K562 (cell line): ENCODE results near the gene PYDC2. TPM values are rescaled to one million over a fixed set of nuclear protein-coding genes. Genes with fewer than 3 reads are reported as not detected.

ENCODE experiments used
- FOXA1 ChIP-seq: fragments of 450-650 bp; IDR thresholded peaks from 2 replicates; pipeline ENCODE4 v1.6.1; 2016; ENCODE audit warnings: mild to moderate bottlenecking, borderline replicate concordance
- HDAC3 ChIP-seq: fragments of 450-650 bp; IDR thresholded peaks from 2 replicates; pipeline ENCODE4 v1.6.1; 2018; ENCODE audit warnings: borderline replicate concordance, mild to moderate bottlenecking, moderate library complexity; ENCODE audit not compliant: partially characterized antibody
- NONO ChIP-seq, 2 experiments: fragments of 200-400 bp in 1 of 2; fragments of 450-650 bp in 1 of 2; formaldehyde crosslinking in 1 of 2; IDR thresholded peaks; 2 replicates each; pipeline ENCODE4 v1.6.1; 2017; ENCODE audit warnings: low read depth in 2 of 2, mild to moderate bottlenecking in 2 of 2, moderate library complexity in 2 of 2, low read length in 1 of 2
- POU5F1 ChIP-seq: fragments of 150-350 bp; IDR thresholded peaks from 2 replicates; pipeline ENCODE4 v1.6.1; 2014; ENCODE audit warnings: borderline replicate concordance, low read length, low read depth, mild to moderate bottlenecking; ENCODE audit not compliant: partially characterized antibody
- SMAD4 ChIP-seq: fragments of 250-450 bp; sonication (Bioruptor Pico); conservative IDR thresholded peaks from 2 replicates; pipeline ENCODE4 v1.8.0; 2021; ENCODE audit warnings: inconsistent platforms, mild to moderate bottlenecking, moderate library complexity
- ZNF764 ChIP-seq: fragments of 250-450 bp; sonication (Bioruptor Pico); IDR thresholded peaks from 2 replicates; pipeline ENCODE4 v1.4.0; 2020; ENCODE audit warnings: low read depth, mild to moderate bottlenecking, moderate library complexity
- polyA plus RNA-seq, 8 experiments: library from polyadenylated mRNA; depleted of rRNA in 4 of 8; stranded (reverse) in 5 of 8; unstranded in 3 of 8; fragments of >200 nt; fragmentation: Nextera tagmentation in 2 of 8; fragmentation: Illumina TruSeq in 1 of 8; extraction: Ambion mirVana in 2 of 8; extraction: Trizol in 1 of 8; gene quantifications; 2 replicates each; pipeline versions ENCODE4 v1.2.1 to v1.2.3, GENCODE V29; 2011 to 2014; ENCODE audit warnings: inconsistent platforms in 1 of 8, missing spikeins in 1 of 8
- total RNA-seq, 7 experiments: library from RNA; depleted of rRNA in 6 of 7; stranded (reverse); fragments of >200 nt in 6 of 7; fragmentation: Illumina TruSeq in 2 of 7; extraction: Trizol in 2 of 7; gene quantifications; 2 replicates each; pipeline versions ENCODE4 v1.2.1 to v1.2.3, GENCODE V29; 2011 to 2021; ENCODE audit warnings: low replicate concordance in 1 of 7
- TF ChIP-seq, protein P1 (sequence below): fragments of 450-650 bp; IDR thresholded peaks from 2 replicates; pipeline ENCODE4 v1.7.1; 2018; ENCODE audit warnings: mild to moderate bottlenecking, low read depth; ENCODE audit not compliant: partially characterized antibody
- TF ChIP-seq, protein P2 (sequence below): IDR thresholded peaks from 2 replicates; pipeline ENCODE4 v1.6.1; 2016; ENCODE audit warnings: missing genetic modification characterization, missing compliant biosample characterization
- TF ChIP-seq, protein P3 (sequence below): fragments of 450-650 bp; formaldehyde crosslinking; IDR thresholded peaks from 2 replicates; pipeline ENCODE4 v1.4.0; 2020; ENCODE audit warnings: mild to moderate bottlenecking, moderate library complexity
- TF ChIP-seq, protein P4 (sequence below): sonication (generic); formaldehyde crosslinking; IDR thresholded peaks from 2 replicates; pipeline ENCODE4 v1.9.0; 2022; ENCODE audit warnings: mild to moderate bottlenecking, missing genetic modification reagents

PYDC2 gene
- total and polyA plus RNA-seq, 9 of the 15 experiments (the other 6 are each of a cell fraction or from before 2014, with no cell fraction given): 4.0 to 7.6 (median 5.1) TPM; not detected in 5

DNA sequence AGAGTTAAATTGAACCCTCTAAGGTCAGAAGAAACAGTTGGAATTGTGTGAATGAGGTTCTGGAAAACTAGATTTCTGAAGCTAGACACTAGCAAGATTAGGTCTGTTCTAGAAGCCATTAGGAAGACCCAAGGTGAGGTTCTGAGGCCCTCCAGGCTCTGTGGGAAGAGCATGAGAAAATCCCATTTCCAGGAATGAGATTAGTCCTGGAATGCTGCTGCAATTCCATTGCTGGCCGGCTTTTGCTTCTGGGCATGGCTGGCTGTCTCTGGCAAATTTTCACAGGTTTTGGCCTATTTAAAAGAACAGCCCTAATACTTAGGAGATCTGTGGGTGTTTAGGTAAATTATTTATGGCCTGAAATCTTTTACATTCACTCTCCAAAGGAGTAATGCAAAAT is 26.9 kb upstream of the PYDC2 start (continued):
- no peak for TF ChIP-seq FOXA1
- no peak for TF ChIP-seq POU5F1
- TF ChIP-seq HDAC3: no peak
- TF ChIP-seq, protein P1, sequence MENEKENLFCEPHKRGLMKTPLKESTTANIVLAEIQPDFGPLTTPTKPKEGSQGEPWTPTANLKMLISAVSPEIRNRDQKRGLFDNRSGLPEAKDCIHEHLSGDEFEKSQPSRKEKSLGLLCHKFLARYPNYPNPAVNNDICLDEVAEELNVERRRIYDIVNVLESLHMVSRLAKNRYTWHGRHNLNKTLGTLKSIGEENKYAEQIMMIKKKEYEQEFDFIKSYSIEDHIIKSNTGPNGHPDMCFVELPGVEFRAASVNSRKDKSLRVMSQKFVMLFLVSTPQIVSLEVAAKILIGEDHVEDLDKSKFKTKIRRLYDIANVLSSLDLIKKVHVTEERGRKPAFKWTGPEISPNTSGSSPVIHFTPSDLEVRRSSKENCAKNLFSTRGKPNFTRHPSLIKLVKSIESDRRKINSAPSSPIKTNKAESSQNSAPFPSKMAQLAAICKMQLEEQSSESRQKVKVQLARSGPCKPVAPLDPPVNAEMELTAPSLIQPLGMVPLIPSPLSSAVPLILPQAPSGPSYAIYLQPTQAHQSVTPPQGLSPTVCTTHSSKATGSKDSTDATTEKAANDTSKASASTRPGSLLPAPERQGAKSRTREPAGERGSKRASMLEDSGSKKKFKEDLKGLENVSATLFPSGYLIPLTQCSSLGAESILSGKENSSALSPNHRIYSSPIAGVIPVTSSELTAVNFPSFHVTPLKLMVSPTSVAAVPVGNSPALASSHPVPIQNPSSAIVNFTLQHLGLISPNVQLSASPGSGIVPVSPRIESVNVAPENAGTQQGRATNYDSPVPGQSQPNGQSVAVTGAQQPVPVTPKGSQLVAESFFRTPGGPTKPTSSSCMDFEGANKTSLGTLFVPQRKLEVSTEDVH: no peak
- TF ChIP-seq, protein P2, sequence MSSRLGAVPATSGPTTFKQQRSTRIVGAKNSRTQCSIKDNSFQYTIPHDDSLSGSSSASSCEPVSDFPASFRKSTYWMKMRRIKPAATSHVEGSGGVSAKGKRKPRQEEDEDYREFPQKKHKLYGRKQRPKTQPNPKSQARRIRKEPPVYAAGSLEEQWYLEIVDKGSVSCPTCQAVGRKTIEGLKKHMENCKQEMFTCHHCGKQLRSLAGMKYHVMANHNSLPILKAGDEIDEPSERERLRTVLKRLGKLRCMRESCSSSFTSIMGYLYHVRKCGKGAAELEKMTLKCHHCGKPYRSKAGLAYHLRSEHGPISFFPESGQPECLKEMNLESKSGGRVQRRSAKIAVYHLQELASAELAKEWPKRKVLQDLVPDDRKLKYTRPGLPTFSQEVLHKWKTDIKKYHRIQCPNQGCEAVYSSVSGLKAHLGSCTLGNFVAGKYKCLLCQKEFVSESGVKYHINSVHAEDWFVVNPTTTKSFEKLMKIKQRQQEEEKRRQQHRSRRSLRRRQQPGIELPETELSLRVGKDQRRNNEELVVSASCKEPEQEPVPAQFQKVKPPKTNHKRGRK (tag): no peak
- TF ChIP-seq, protein P3, sequence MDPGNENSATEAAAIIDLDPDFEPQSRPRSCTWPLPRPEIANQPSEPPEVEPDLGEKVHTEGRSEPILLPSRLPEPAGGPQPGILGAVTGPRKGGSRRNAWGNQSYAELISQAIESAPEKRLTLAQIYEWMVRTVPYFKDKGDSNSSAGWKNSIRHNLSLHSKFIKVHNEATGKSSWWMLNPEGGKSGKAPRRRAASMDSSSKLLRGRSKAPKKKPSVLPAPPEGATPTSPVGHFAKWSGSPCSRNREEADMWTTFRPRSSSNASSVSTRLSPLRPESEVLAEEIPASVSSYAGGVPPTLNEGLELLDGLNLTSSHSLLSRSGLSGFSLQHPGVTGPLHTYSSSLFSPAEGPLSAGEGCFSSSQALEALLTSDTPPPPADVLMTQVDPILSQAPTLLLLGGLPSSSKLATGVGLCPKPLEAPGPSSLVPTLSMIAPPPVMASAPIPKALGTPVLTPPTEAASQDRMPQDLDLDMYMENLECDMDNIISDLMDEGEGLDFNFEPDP (CRISPR knock-in tag): no peak
- TF ChIP-seq, protein P4, sequence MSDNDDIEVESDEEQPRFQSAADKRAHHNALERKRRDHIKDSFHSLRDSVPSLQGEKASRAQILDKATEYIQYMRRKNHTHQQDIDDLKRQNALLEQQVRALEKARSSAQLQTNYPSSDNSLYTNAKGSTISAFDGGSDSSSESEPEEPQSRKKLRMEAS (CRISPR knock-in tag): no peak
- no peak for TF ChIP-seq SMAD4 (CRISPR knock-in tag)
- no peak for TF ChIP-seq NONO (IDR thresholded peaks at IDR 0.05; ENCODE audit: low read depth in 2 of 2, low read length in 1 of 2)
- TF ChIP-seq ZNF764 (CRISPR knock-in tag): no peak
